VCaP (cell line): ENCODE data around the gene LRIG3.
A peak's percentile ranks its signal among the peaks of the same experiment; 100 is the strongest.

ENCODE experiments used
- H3K27ac ChIP-seq: fragments of 450-650 bp; 2 replicates; pipeline ENCODE4 v1.5.1; 2017
- TF ChIP-seq, protein P1 (sequence below): fragments of 450-650 bp; conservative IDR thresholded peaks from 2 replicates; pipeline ENCODE4 v1.5.1; 2017; ENCODE audit warnings: mild to moderate bottlenecking, moderate library complexity

Gene LRIG3

DNA sequence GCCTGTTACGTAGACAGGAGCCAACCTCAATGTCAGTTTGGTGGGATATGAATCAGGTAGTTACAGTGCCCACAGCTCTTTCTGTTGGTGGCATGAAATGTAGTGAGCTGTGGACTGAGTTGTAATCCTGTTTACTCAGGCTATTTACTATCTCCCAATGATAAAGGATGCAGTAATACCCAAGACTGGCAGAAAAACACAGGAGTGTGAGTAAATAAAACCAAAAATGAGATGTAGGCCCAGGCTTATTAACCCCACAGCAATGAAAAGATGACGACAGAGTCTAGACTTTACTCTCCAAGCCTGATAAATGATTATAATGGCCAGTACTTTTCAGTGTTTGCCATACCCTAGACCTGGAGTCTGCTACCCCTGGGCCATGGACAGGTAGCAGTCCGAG lies 22.8 kb upstream of the LRIG3 start:
- H3K27ac ChIP-seq = no peak overlapping the region
- TF ChIP-seq, protein P1, sequence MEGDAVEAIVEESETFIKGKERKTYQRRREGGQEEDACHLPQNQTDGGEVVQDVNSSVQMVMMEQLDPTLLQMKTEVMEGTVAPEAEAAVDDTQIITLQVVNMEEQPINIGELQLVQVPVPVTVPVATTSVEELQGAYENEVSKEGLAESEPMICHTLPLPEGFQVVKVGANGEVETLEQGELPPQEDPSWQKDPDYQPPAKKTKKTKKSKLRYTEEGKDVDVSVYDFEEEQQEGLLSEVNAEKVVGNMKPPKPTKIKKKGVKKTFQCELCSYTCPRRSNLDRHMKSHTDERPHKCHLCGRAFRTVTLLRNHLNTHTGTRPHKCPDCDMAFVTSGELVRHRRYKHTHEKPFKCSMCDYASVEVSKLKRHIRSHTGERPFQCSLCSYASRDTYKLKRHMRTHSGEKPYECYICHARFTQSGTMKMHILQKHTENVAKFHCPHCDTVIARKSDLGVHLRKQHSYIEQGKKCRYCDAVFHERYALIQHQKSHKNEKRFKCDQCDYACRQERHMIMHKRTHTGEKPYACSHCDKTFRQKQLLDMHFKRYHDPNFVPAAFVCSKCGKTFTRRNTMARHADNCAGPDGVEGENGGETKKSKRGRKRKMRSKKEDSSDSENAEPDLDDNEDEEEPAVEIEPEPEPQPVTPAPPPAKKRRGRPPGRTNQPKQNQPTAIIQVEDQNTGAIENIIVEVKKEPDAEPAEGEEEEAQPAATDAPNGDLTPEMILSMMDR = no peak

DNA sequence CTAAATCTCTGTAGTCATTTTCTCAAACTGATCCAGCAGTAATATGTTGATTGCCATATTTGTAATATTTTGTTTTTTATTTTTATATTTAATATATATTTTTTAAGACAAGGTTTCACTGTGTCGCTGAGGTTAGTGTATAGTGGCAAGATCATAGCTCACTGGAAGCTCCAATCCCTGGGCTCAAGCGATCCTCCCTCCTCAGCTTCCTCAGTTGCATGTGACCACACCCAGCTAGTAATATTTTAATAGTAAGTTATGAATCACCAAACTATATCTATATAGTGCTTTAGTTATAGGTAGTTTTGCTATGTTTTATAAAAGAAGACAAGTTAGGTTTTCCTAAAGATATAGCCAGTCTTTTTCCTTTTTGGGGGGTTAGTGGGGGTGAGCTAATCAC lies 22.0 kb upstream of the LRIG3 start:
- H3K27ac ChIP-seq = no peak overlapping the region
- TF ChIP-seq, protein P1 = no peak

- peak overlapping the region; percentile 28 for H3K27ac ChIP-seq
- TF ChIP-seq, protein P1 = no peak
These were observed 19.2 kb upstream of the LRIG3 start for GRCh38 chr12:58939399-58940100.

DNA sequence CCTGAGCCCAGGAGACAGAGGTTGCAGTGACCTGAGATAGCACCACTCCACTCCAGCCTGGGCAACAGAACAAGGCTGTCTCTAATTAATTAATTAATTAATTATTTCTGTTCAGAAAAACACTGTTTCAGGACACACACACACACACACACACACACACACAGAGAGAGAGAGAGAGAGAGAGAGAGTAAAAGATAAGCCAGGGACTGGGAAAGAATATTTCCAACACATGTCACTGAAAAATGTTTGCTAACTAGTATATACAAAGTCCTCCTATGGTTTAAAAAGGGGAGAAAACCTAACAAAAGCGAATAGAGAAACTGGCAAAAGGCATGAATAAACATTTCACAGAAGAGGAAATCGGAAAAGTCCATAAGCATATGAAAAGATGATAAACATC lies 18.1 kb upstream of the LRIG3 start:
- peak overlapping the region; percentile 28 for H3K27ac ChIP-seq
- TF ChIP-seq, protein P1 = no peak

- TF ChIP-seq, protein P1 = no peak
- no peak overlapping the region for H3K27ac ChIP-seq
These were observed 14.2 kb upstream of the LRIG3 start for GRCh38 chr12:58934528-58934927.

DNA sequence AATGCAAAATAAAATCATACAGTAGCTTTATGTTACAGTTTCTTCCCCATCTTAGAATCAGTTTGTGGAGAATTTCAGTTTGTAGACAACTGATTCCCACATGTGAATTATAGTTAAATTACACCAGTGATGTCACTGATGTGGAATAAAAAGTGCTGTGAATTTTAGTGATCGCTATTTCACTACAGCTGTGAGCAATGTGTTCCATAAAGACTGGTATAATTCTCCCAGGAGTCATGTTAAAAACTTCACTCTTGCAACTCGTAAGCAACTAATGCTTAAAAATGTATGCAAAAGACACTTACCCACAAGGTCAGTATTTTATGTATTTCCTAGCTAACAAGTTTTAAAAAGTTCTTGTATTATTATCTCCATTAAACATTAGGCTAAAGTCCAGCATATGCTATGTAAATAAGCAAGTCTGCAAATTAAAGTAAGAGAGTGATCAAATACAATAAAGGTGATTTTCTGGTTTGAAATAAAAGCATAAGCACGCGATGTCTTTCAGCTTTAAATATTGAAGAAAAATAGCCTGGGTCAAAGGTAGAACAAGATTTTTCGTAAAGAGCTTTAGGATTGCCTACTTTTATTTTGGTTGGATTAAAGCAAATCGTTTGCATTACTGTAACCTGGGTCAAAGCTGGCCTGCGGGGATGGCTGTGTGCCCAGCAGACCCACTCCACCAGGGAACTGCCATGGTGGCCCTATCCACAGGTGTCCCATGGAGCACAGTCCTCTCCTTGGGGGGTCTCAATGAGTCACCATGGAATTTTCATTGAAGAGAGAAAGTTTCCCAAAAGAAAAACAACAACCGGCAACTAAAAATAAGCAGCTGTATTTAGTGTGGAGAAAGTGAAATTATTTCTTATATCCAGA lies 12.7 kb upstream of the LRIG3 start:
- TF ChIP-seq, protein P1 = no peak
- H3K27ac ChIP-seq = no peak overlapping the region

DNA sequence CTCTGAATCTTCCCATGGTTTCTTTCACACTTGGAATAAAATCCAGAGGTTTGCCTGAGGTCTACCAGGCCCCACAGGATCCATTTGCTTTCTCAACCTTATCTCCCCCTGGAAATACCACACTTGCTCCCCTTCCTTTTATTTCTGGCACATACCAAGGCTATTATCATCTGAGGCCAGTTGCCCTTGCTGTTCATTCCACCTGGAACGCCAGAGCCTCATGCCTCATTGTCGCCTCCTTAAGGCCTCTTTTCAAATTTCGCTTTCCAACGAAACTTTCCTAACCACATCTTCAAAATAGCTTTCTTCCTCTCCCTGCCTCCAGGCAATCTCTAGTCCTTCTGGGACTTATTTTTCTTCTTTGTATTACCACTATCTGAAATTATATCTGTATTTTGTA lies 11.2 kb upstream of the LRIG3 start:
- no peak overlapping the region for H3K27ac ChIP-seq
- TF ChIP-seq, protein P1 = no peak
